GM10248 (cell line): Measurements from ENCODE around the gene PLCB2.

Experiments
- CTCF ChIA-PET: fragments of 300-600 bp; sonication (Branson Sonifier 250); formaldehyde crosslinking; extraction: SDS; loops from one replicate; lab custom pipeline; 2021; ENCODE audit warnings: antibody characterized with exemption; lab: Yijun Ruan, JAX
- POLR2A ChIA-PET: fragments of 350-650 bp; sonication (Branson Sonifier 250); formaldehyde crosslinking; extraction: SDS; loops from one replicate; lab custom pipeline; 2020; ENCODE audit warnings: antibody characterized with exemption; lab: Yijun Ruan, JAX
- DNase-seq: peaks from one replicate; pipeline ENCODE4 v3.0.0; 2012; ENCODE audit errors: extremely low spot score
- TF ChIP-seq, protein P1 (sequence below): IDR thresholded peaks from 2 replicates; pipeline ENCODE4 v1.5.1; 2012; ENCODE audit warnings: mild to moderate bottlenecking, low read depth; ENCODE audit errors: extremely low read depth, missing control alignments, control extremely low read depth

Gene PLCB2

GRCh38 chr15:40314723-40315276, 7.1 kb upstream of the PLCB2 start:
- ChIA-PET CTCF (interaction anchor here (1.1 to 23.2 kb wide), 4 partner anchors 12 to 40 kb away, joined by 3 to 405 read pairs (median 17); no protein-coding TSS in a partner anchor), POLR2A (no interaction called here)
- no peak for DNase-seq
- TF ChIP-seq, protein P1, sequence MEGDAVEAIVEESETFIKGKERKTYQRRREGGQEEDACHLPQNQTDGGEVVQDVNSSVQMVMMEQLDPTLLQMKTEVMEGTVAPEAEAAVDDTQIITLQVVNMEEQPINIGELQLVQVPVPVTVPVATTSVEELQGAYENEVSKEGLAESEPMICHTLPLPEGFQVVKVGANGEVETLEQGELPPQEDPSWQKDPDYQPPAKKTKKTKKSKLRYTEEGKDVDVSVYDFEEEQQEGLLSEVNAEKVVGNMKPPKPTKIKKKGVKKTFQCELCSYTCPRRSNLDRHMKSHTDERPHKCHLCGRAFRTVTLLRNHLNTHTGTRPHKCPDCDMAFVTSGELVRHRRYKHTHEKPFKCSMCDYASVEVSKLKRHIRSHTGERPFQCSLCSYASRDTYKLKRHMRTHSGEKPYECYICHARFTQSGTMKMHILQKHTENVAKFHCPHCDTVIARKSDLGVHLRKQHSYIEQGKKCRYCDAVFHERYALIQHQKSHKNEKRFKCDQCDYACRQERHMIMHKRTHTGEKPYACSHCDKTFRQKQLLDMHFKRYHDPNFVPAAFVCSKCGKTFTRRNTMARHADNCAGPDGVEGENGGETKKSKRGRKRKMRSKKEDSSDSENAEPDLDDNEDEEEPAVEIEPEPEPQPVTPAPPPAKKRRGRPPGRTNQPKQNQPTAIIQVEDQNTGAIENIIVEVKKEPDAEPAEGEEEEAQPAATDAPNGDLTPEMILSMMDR: no peak

DNA sequence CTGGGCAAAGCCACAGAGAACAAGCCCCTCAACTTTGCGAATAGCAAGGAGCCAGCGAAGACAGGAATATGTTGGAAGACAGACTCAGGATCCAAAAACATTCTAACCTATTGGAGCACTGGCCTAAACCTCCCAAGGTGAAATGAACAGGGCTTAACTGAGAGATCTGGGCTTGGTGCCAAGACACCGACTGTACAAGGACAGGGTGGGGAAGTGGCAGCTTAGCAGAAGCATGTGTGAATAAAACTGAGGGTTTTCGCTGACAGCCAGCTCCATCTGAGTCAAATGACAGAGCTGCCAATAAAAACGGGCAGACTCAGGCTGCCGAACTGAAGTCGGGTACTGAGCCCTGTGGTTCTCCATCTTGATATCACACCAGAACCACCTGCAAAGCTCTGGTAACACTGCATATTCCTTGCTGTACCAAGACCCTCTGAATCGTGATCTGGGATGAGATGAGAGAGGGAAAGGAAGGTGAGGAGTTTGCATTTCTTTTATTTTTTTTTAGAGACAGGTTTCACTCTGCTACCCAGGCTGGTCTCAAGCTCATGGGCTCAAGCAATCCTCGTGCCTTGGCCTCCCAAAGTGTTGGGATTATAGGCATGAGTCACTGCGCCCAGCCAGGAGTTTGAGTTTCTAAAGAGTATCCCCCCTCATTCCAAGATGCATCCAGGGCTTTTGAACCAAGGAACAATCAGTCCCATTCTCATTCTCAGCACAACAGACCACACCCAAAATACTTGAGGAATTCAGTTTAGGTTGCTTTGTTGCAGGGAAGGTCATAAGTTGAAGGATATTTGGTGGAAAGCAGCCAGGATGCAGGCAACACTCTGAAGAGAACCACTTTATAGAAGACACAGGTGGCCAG, 6.0 kb upstream of the PLCB2 start:
- POLR2A ChIA-PET: no interaction called here
- no peak for DNase-seq
- TF ChIP-seq, protein P1: no peak
- CTCF ChIA-PET: interaction anchor here (0.9 to 23.2 kb wide), 8 partner anchors 7 to 104 kb away, joined by 3 to 405 read pairs (median 17); partner anchors contain the start of genes CCDC9B and INAFM2

GRCh38 chr15:40312370-40313158, 4.8 kb upstream of the PLCB2 start:
- ChIA-PET CTCF (interaction anchor here (1.3 to 23.2 kb wide), 7 partner anchors 8 to 198 kb away, joined by 3 to 405 read pairs (median 18); partner anchors contain the start of genes CCDC9B and INAFM2), POLR2A (no interaction called here)
- TF ChIP-seq, protein P1: no peak
- DNase-seq: no peak

DNA sequence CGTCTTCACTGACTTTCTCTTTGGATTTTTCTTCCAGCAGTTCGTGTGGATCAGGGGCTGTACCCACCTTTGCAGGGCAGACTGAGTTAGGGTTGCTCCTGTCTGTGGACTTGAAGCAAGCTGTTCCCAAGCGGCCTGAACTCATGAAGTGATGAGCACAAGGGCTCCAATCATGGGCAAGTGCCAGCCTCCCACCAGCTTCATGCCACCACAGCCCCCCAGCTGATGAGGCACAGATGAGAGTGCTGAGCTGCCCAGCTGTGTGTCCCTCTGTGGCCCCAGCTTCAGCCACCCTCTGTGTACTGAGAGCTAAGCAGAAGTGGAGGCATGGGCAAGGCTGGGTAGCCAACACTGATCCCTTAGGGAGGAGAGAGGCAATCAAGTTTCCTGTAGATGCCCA, 3.3 kb upstream of the PLCB2 start:
- ChIA-PET CTCF (interaction anchor here (0.7 to 23.2 kb wide), 11 partner anchors 10 to 115 kb away, joined by 3 to 405 read pairs (median 17); partner anchors contain the start of genes CCDC9B, INAFM2 and PHGR1), POLR2A (no interaction called here)
- TF ChIP-seq, protein P1: no peak

DNA sequence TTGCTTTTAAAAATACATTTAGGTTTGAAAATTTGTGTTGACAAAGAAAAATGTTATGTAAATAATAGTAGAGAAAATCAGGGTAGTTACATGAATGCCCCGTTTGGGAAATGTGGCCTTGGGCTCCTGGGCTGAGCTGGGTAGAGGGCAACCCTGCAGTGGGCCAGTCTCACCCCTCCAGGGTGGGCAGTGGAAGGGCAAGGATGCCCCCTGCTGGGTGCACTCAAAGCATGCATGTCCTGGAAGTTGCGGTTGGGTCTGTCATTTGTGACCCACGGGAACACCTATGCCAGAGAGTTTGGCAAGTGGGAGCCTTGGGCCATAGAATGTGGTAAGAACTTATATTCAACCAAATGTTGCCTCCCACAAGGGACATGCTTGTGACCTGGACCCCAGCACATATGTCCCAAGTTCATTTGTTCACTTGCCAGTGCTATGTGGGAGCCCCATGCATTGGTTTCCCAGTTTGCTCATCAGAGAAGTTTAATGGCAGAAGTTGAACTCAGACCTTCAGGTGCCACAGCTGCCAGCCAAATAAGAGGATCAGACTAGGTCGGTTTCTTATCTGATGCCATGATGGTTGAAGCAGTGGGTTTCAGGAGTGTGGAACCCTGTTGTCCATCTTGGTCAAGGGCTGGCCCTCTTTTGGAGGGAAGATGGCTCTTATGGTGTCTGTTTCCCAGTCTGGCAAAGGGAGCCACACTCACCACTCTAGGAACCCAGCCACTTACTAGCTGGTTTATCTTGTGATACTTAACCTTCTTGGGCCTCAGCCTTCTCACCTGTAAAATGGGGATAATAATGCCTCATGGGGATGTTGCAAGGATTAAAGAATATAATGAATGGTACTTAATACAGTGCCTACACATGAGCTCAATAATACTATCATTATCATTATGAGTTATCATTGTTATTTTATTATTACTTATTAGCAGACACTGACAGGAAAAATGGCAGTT, 2.5 kb upstream of the PLCB2 start:
- POLR2A ChIA-PET: no interaction called here
- peak; percentile 71 for DNase-seq
- TF ChIP-seq, protein P1: peak; percentile 76
- CTCF ChIA-PET: interaction anchor here (0.8 to 23.2 kb wide), 24 partner anchors 9 to 264 kb away, joined by 3 to 405 read pairs (median 4); partner anchors contain the start of genes CCDC9B, INAFM2, KNSTRN and PHGR1

More for the DNA sequence above, 3.3 kb upstream of the PLCB2 start:
- DNase-seq: no peak
